GM21528 (cell line): ENCODE measurements around the gene RGS10.
"Not testable (repeated sequence)": the region's sequence is repeated elsewhere in the genome, so short reads cannot be mapped to it uniquely, and the experiment has no call there.

Experiments used
- ATAC-seq: cut with Tn5 transposase; IDR thresholded peaks from one replicate; pipeline ENCODE4 v1.9.1; 2021; ENCODE audit warnings: mild to moderate bottlenecking, moderate library complexity; ENCODE audit not compliant: unreplicated experiment, low FRiP score

Gene RGS10

GRCh38 chr10:119539359-119539825 is 3.1 kb downstream of the RGS10 start:
- no peak for ATAC-seq

- ATAC-seq: no peak
Measured at GRCh38 chr10:119538632-119539358, 3.7 kb downstream of the RGS10 start.

GRCh38 chr10:119537953-119538630 is 4.4 kb downstream of the RGS10 start:
- no peak for ATAC-seq

DNA sequence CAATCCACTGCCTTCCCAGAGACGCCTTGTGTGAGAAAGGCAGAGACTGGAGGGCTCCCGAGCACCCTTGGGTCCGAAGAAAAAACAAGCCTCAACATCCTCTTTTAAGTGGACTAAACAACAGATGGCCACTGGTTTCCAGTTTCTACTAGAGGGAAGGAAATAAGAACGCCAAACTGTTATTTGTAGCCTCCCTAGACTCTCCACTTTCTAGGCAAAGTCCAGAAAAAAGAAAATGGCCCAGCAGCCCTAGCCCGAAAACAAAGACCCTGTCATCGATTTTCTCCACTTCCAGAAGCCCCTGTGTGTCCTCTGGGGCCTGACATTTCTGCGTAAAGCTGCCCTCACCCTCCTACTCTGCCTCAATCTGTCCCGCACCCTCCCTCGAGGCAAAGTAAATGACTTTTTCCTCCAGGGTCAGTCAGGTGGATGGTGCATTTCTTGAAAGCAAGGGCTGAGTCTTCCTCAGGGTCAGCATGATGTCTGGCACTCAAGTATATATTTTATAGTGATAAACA is 6.0 kb downstream of the RGS10 start:
- ATAC-seq: no peak

DNA sequence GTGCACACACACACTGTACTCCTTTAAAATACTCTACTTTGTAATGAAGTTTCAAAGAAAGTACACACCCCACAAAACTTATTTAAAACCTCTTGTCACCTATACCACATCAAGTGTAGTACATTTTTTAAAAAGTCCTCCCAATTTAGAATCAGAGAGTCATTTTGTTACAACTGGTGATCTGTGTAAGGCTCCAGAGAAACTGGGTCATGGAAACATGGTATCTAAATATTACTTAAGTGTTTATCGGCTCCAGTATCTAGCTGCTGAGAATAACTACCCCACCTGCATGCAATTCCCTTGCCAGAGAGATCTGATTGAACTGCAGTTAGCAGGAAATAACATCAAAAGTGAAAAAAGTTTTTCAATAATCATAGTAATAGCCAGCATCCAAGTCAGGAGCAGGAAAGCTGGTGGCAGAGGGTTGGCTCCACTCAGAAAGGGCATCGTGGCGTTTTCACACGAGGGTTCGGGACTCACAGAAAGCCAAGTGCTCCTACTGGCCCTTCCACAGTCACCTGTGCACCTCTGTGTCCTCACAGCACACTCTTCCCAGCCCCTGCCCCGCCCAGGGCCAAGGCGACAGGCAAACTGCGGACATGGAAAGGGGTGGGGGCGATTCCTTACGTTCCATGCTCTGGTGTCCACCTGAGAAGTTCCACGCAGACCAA is 6.5 kb downstream of the RGS10 start:
- no peak for ATAC-seq

DNA sequence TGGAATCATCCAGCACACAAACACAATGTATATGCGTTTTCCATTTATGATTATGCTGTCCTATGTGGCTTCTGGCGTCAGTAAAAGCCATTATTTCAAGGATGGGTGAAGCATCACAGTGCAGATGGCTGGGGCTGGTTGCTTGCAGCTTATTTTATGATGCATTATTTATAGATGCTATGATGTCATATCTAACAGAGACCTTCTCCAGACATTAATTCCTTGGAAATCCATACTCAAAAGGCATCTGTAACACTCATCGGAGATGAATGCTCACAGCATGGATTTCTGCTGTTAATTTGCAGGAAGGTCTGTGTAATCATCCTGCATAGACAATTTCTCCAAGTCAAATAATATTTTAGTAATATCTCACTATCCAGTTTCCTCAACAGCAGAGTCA is 7.2 kb downstream of the RGS10 start:
- no peak for ATAC-seq

GRCh38 chr10:119533473-119533872 is 9.0 kb downstream of the RGS10 start:
- no peak for ATAC-seq

GRCh38 chr10:119532791-119533190 is 9.7 kb downstream of the RGS10 start:
- not testable (repeated sequence) for ATAC-seq

GRCh38 chr10:119532251-119532650 is 10.3 kb downstream of the RGS10 start:
- ATAC-seq: not testable (repeated sequence)

DNA sequence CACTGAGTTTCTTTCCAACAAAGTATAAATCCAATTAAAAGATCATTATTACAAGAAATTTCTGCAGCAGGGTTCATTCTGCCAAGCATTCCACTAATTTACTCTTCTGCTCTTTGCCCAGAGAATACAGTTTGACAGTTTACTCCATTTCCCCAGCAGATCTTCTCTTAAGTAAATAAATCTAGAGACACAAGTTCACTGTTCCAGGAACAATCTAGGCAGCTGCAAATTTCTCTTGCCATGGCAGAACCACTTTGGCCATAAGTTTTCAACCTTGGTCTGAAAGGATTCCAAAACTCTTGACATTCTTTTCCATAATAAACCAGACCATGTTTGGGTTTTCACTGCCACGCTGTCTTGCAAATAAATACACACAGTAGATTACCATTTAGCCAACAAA is 11.5 kb downstream of the RGS10 start:
- ATAC-seq: no peak

GRCh38 chr10:119528663-119529237 is 13.8 kb downstream of the RGS10 start:
- ATAC-seq: not testable (repeated sequence)

- no peak for ATAC-seq
Measured at GRCh38 chr10:119526621-119527592, 15.6 kb downstream of the RGS10 start.

DNA sequence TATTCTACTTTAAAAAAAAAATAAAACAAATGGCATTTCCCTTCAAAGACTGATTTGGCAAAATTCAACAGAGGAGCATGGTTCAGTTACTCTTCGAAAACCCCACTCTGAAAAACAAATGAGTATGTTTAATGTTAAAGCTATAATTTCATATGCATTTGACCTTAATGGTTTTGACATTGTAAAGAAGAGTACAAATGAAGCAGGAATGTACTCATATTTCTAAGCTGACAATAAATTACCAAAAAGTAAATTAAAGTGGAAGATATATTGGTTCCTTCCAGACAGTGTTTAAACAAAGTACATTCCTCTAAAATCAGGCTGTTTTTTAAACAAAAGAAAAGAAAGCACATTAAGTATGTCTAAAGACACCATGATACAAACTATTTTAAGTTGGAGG is 16.4 kb downstream of the RGS10 start:
- no peak for ATAC-seq

GRCh38 chr10:119525116-119525515 is 17.4 kb downstream of the RGS10 start:
- no peak for ATAC-seq

DNA sequence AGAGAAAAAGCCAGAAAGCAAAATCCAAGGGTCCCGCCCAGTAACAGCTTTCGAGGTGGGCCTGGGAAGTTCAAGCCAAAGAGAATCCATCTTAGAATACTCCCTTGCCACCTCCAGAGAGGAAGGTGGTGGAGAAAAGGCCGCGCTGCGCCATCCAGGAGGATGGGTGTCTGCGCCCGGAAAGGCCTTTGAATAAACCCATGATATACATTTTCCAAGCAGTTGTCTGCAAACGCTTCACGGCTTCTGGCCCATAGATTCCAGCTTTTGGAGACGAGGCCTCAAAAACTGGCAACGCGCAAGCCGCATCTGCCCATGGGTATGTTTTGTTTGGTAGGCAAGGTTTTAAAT is 17.8 kb downstream of the RGS10 start:
- no peak for ATAC-seq

- ATAC-seq: no peak
Measured at GRCh38 chr10:119523895-119524719, 18.4 kb downstream of the RGS10 start.

GRCh38 chr10:119522747-119523426 is 19.6 kb downstream of the RGS10 start:
- ATAC-seq: no peak

GRCh38 chr10:119521443-119522204 is 20.9 kb downstream of the RGS10 start:
- no peak for ATAC-seq
